Measurements from ENCODE around the gene KIT.

- TF ChIP-seq EZH2phosphoT487 (IDR thresholded peaks at IDR 0.05; ENCODE audit: insufficient read depth, low read depth) (no peak), EZH2 (IDR thresholded peaks at IDR 0.05; ENCODE audit: insufficient read depth, poor library complexity, severe bottlenecking) (no peak)
These were observed 115.3 kb downstream of the KIT start for GRCh38 chr4:54773022-54773421.
